GF-D8 (cell line): Measurements from ENCODE around the gene MAP3K14.
A peak's percentile ranks its signal among the peaks of the same experiment; 100 is the strongest.

Experiments
- DNase-seq: peaks from one replicate; lab custom pipeline; 2025; lab: John Stamatoyannopoulos, UW

MAP3K14 gene

GRCh38 chr17:45282683-45283644 lies 33.9 kb downstream of the MAP3K14 start:
- DNase-seq, result no peak

DNA sequence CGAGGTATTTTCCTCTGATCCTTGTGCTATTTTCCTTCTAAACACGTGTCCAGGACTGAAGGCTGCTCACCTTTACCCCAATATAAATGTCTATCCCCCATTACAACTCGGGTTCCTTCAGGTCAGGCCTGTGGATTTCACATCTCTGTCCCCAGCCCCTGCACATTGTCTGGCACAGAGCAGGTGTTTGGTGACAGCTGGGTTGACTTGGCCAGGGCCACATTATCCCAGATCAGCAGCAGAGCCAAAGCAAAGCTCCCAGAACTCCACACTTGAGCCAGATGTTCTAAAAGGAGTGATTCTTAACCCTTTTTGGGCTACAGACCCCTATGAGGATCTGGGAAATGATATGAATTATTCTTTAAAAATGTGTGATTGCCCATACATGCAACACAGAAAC lies 36.9 kb downstream of the MAP3K14 start:
- no peak for DNase-seq

GRCh38 chr17:45277992-45278391 lies 38.8 kb downstream of the MAP3K14 start:
- no peak for DNase-seq

DNA sequence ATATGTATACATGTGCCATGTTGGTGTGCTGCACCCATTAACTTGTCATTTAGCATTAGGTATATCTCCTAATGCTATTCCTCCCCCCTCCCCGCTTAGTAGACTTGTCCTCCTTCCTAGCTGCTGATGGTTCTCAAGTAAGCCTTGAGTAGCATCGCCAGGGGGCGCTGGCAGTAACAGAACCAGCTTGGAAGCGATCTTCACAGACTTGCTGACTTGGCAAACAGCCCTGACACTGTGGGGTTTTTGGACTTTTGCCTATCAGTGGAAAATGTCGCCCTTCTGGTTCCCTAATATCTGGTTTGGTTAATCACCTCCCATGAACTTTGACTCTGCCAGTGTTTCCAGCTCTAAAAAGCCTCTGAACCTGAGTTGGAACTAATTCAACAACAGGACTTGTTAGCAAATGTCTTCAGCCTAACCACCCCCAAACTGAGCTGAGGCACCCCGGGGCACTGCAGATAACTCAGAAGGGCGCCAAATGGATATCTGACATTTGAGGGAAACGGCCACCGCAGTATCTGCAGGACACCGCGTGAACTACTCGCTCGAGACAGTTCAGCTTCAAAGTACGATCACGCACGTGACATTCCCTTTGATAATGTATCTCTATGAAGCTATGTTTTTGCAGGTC lies 39.5 kb downstream of the MAP3K14 start:
- DNase-seq, result peak; percentile 46

GRCh38 chr17:45276031-45276430 lies 40.8 kb downstream of the MAP3K14 start:
- no peak for DNase-seq

- no peak for DNase-seq
Measured at GRCh38 chr17:45274033-45274432, 42.8 kb downstream of the MAP3K14 start.

DNA sequence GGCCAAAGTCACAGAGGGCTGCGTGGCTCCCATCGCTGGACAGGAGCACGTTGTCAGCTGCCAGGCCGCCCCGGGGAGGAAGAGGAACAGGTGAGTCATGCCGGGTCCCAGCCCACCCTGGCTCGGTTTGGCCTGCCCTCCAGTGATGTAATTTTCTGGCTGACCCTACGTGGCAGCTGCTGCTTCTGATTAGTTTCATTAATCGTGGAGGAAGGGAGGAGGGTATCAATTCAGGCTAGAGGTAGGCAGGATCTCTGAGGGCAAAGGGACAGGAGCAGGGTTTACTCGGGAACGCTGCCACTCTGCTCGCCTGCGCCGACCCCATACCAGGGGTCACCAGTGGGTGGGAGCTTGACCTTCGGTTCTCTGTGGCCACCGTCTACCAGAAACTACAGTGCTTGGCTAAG lies 43.3 kb downstream of the MAP3K14 start:
- no peak for DNase-seq

DNA sequence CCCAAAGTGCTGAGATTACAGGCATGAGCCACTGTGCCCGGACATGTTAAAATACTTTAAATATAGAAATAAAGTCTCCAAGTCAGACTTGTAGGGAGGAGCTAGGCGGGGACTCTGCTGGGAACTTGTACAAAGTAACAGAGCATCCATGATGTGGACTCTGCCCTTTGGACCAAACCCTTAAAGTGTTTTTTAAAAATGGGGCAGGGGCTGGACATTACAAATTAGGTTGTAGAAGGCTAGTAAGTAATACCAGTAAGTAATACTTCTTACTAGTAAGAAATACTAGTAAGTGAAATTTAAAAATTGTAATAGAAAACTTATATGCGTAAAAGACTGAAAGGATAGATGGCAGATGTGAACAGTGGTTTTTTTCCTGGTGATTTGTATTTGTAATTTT lies 45.2 kb downstream of the MAP3K14 start:
- no peak for DNase-seq

GRCh38 chr17:45270828-45271418 lies 45.9 kb downstream of the MAP3K14 start:
- DNase-seq, result no peak

DNA sequence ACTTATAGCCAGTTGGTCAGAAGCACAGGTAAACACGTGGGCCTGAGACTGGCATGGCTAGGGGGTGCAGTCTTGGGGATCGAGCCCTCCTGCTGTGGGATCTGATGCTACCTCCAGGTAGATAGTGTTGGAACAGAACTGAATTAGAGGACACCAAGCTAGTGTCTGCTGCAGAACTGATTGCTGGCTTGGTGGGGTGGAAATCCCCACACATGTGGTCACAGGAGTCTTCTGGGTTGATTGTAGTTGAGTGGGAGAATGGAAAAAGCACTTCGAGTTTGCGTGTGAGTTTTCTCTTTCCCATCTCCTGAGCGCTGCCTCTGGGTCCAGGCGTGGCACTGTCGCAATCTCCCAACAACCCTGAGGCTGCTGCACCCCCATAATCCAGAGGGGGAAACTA lies 46.9 kb downstream of the MAP3K14 start:
- no peak for DNase-seq

- no peak for DNase-seq
Measured at GRCh38 chr17:45267436-45268055, 49.3 kb downstream of the MAP3K14 start.

DNA sequence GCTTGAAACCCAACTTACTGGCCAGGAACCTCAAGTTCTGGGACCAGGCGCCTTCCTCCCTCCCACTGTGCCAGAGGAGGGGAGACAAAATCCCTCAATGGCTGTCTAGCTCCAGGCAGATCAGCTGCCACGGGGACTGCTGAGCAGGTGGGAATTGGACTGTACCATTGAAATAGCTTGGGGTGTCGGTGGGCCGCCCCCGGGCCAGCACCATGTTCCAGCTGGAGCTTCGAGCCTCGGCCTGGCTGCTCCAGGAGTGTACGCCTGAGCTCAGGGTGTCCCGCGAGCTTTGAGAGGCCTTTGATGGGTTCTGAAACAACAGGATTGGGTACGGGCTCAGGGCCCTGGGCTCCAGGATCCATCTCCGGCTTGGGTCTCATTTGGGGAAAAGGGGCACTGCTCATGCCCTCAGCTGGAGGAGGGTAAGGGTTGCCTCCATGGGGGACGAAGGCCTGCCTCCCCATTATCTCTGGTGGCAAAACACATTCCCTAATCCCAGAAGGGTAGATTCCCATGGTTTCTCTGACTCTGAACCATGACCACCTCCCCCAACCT lies 50.4 kb downstream of the MAP3K14 start:
- no peak for DNase-seq

DNA sequence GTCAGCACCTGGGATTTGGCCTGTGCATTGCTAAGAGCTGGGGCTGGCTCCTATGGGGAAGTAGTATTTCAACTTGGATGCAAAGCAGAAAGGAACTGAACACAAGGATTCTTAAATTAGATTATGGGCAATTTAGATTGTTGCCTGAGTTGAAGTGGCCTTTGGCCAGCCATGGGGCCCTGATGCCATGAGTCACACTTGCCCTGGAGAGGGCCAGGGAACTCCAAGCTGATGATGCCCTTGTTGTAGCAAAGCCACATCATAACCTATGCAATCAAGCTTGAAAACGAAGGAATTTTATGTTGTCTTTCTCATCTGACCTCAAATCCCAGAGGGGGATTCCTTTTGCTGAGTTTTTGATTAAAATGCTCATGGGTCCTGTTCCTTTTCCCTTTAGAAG lies 51.0 kb downstream of the MAP3K14 start:
- DNase-seq, result no peak

DNA sequence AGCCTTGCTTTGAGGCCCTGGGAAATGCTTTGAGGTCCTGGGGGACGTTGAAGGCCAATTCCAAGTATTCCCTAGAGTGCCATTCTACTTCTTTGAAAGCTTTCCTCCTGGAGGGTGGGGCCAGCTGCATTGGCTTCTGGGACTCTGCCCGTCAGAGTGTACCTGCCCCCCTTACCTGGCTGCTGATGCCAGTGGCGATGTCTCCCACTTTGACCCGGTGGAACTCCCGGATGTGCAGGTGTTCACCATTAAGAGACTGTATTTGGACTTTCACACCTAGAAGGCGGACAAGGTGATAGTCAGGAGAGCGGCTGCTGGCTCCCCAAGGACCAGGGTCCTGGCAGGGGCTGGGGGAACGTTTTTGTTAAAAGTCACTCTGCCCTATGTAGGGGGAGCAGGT lies 51.8 kb downstream of the MAP3K14 start:
- DNase-seq, result no peak

DNA sequence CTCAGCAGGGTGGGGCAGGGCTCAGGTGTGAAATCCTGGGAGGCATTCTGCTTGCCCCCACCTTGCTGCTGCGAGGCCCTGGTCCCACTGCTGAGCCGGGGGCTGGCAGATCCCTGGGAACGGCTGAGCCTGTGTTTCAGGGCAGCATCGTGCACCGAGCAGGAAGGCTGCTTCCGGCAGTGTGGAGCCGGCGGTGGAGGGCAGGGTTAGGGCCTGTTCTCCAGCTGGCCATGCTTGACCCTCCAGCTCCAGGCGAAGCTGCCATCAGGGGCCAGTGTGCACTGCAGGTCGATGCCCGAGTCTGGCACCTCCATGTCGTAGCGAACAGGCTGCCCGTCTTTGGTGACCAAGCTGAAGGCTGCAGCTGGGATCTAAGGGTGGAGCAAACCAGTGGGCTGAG lies 52.4 kb downstream of the MAP3K14 start:
- DNase-seq, result no peak

GRCh38 chr17:45263477-45263860 lies 53.4 kb downstream of the MAP3K14 start:
- DNase-seq, result no peak

DNA sequence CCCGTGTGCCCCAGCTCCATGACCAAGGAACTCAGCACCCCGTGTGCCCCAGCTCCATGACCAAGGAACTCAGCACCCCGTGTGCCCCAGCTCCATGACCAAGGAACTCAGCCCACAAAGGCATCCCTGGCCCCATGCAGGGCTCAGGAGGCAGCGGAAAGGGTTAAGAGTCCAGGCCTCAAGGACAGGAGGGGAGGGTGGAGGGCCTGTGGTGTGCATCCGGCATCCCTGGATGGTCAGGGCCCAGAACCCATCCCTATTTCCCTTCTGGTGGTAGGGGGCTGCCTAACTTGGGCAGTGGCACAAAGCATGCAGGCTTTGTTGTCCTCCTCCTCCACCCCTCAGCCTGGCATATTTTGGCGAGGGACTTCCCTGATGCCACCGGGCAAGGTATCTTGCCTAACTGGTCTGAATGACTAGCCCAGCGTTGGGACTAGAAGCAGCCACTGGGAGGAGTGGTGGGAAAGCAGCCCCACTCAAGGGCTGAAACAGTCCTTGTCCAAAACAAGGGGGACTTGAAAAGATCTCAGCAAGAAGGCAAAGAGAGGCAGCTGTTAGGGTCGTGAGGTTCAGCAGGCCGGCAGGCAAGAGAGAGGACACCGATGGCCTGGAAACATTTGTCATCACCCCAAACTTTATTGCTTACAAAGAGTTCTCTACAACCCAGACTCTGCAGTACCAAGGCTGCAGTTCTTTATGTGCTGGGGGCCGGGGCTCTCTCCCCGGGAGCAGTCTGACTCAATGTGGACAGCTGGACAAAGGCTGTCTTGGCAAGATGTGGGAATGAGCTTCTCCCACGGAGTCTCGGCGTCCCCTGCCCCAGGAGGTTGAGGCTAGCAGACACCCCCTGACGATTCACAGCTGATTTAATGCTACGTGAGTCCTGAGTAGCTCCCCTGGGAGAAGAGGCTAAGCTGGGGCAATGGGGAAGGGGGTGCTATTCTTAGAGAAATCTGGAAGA lies 54.0 kb downstream of the MAP3K14 start:
- DNase-seq, result no peak

DNA sequence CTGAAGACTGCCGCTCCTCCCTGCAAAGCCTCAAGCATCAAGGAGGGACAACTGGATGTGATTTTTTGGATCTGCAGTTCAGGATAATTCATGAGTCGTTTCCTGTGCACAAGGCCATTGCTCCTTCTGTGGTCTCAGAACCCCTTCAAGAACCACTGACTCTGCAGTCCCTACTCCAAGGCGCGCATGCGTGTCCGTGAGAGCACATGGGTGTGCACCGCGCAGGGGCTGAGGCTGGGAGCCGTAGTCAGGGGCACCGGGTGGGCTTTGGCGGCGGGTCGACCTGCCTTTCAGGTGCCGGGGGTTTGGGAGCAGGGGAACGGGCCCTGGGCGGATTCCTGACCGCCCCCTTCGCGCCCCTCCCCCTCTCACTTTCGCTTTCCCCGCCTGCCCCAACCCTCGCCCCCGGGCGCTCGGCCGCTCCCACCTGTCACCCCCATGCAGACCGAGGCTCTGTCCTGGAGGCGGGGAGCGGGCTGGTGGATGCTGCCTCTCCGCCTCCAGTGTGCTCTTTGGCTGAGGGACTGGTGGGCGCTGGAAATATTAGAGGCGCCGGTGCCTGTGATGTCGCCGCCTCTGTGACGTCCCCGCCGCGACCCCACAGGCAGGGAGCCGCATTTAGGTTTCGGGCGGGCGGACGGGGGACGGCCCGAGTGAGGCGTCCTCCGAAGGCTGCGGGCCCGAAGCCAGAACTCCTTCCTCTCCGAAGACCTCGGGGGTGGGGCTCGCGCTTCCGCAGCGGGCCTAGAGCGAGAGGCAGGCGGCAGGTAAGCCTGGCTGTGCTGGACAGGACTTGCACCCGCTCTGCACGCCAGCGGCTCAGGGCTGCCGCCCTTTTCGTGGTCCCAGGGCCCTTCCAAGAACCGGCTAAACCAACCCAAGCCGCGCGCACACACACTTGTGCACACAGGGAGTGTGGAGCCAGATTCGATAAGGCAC lies 55.0 kb downstream of the MAP3K14 start, which contains the start of gene SPATA32:
SPATA32 (minus strand) TSS at position 518 of the 939 bp plus-strand sequence; CDS start at position 440, 78 bp downstream.
- no peak for DNase-seq

- no peak for DNase-seq
Measured at GRCh38 chr17:45260204-45260783, 56.5 kb downstream of the MAP3K14 start.
